ENCODE measurements around the gene ZNF512B.
"Not testable (repeated sequence)": the region's sequence is repeated elsewhere in the genome, so short reads cannot be mapped to it uniquely, and the experiment has no call there.

The ZNF512B gene

DNA sequence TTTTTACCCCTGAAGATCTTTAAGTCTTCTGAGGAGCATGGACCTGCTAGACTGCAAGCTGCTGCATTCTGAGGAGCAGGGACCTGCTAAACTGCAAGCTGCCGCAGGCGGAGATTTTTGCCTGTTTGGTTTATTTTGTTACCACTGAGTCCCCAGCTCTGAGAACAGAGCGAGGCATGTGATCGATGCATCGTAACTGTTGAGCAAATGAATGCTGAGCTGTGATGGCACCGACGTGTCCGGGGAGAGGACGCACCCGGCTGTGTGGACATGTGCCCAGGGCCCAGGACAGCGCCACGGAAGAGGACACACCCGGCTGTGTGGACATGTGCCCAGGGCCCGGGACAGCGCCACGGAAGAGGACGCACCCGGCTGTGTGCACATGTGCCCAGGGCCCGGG lies 50.6 kb downstream of the ZNF512B start:
- ATAC-seq (no peak), DNase-seq (ENCODE audit: low spot score in 2 of 2) (no peak)
- H3K36me3 Mint-ChIP-seq, result peaks cover 54% of the 10 kb centered on the region
- no peak overlapping the region for H3K4me3 Mint-ChIP-seq
- peaks cover 3% of the 10 kb centered on the region for H3K9me3 Mint-ChIP-seq
- no peak overlapping the region for H3K27ac Mint-ChIP-seq
- peaks cover 10% of the 10 kb centered on the region for H3K4me1 Mint-ChIP-seq

GRCh38 chr20:63917811-63918210 lies 51.9 kb downstream of the ZNF512B start:
- ATAC-seq, result no peak

DNA sequence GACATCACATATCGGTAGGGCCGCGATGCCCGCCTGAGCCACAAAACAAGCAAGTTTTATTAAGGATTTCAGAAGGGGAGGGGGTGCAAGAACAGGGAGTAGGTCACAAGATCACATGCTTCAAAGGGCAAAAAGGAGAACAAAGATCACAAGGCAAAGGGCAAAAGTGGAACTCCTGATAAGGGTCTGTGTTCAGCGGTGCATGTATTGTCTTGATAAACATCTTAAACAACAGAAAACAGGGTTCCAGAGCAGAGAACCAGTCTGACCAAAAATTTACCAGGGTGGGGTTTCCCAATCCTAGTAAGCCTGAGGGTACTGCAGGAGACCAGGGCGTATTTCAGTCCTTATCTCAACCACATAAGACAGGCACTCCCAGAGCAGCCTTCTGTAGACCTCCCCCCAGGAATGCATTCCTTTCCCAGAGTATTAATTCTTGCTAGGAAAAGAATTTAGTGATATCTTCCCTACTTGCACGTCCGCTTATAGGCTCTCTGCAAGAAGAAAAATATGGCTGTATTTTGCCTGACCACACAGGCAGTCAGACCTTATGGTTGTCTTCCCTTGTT lies 53.3 kb downstream of the ZNF512B start:
- Mint-ChIP-seq H3K36me3 (peaks cover 45% of the 10 kb centered on the region), H3K4me1 (peaks cover 23% of the 10 kb centered on the region)
- ATAC-seq; H3K27ac Mint-ChIP-seq; DNase-seq (ENCODE audit: low spot score in 2 of 2); H3K4me3 Mint-ChIP-seq; H3K9me3 Mint-ChIP-seq: not testable (repeated sequence)

More at GRCh38 chr20:63917811-63918210, 51.9 kb downstream of the ZNF512B start:
- H3K9me3 Mint-ChIP-seq, result peaks cover 3% of the 10 kb centered on the region
- H3K36me3 Mint-ChIP-seq, result peaks cover 57% of the 10 kb centered on the region
- peak overlapping the region; percentile 45 for H3K27ac Mint-ChIP-seq
- no peak for DNase-seq (ENCODE audit: low spot score in 2 of 2)
- H3K4me1 Mint-ChIP-seq, result peaks cover 16% of the 10 kb centered on the region
- H3K4me3 Mint-ChIP-seq, result no peak overlapping the region

- DNase-seq (ENCODE audit: low spot score in 2 of 2) (no peak), ATAC-seq (no peak)
- no peak overlapping the region for H3K4me3 Mint-ChIP-seq
- peaks cover 45% of the 10 kb centered on the region for H3K36me3 Mint-ChIP-seq
- H3K27ac Mint-ChIP-seq, result peak overlapping the region; percentile 64
- H3K4me1 Mint-ChIP-seq, result peaks cover 31% of the 10 kb centered on the region
- H3K9me3 Mint-ChIP-seq, result peaks cover 3% of the 10 kb centered on the region
Measured at GRCh38 chr20:63915471-63915870, 54.3 kb downstream of the ZNF512B start.

GRCh38 chr20:63913768-63914167 lies 56.0 kb downstream of the ZNF512B start:
- Mint-ChIP-seq H3K36me3 (peaks cover 51% of the 10 kb centered on the region), H3K9me3 (peaks cover 3% of the 10 kb centered on the region), H3K4me3 (no peak overlapping the region), H3K4me1 (peaks cover 38% of the 10 kb centered on the region), H3K27ac (no peak overlapping the region)
- DNase-seq (ENCODE audit: low spot score in 2 of 2), result no peak
- ATAC-seq, result no peak

DNA sequence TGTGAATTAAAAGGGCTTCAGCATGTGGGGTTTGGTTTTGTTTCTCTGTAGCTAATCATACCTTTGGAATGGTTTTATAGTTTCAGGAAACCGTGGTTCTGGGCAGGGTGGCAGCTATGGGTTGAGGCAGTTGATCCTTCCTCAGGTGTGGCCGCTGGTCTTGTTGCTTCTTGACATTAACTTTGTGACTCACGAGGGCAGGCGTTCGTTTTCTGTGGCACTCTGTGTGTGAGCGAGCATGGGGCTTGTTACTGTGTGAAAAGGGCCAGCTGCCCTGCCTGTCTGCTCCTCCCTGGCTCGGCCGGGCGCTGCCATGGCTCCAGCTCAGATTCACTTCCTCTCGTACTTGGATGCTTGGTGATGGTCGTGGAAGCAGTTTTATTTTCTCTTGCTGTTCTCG lies 58.6 kb downstream of the ZNF512B start:
- Mint-ChIP-seq H3K27ac (peak overlapping the region; percentile 71), H3K4me3 (no peak overlapping the region), H3K9me3 (peaks cover 2% of the 10 kb centered on the region), H3K36me3 (peaks cover 45% of the 10 kb centered on the region), H3K4me1 (peaks cover 44% of the 10 kb centered on the region)
- no peak for DNase-seq (ENCODE audit: low spot score in 2 of 2)
- ATAC-seq, result no peak

- Mint-ChIP-seq H3K36me3 (peaks cover 46% of the 10 kb centered on the region), H3K4me3 (no peak overlapping the region), H3K9me3 (no peaks in the 10 kb centered on the region), H3K27ac (peak overlapping the region; percentile 45), H3K4me1 (peaks cover 35% of the 10 kb centered on the region)
- DNase-seq (ENCODE audit: low spot score in 2 of 2) (no peak), ATAC-seq (no peak)
Measured at GRCh38 chr20:63908008-63908682, 61.6 kb downstream of the ZNF512B start.
